Measurements from ENCODE around the gene PI4KA.

- TF ChIP-seq CTCF (IDR thresholded peaks at IDR 0.05) (no peak), POLR2A (IDR thresholded peaks at IDR 0.05) (no peak)
These were observed 33.0 kb downstream of the PI4KA start for GRCh38 chr22:20825624-20826023.

Measured in body of pancreas (tissue), 4 donors.